Gastrocnemius medialis (tissue), 4 donors: Measurements from ENCODE around the gene NPHP1. TPM values are rescaled to one million over a fixed set of nuclear protein-coding genes. Genes with fewer than 3 reads are reported as not detected.
"Not testable (repeated sequence)": the region's sequence is repeated elsewhere in the genome, so short reads cannot be mapped to it uniquely, and the experiment has no call there.

Experiments used
- ATAC-seq, 2 donors: fragments of 150-250 bp; one replicate each; pipeline ENCODE4 v1.9.1; 2016
- DNase-seq, 2 donors: peaks; one replicate each; pipeline ENCODE4 v3.0.0-alpha.2; 2019
- H3K27ac ChIP-seq, 4 donors: fragments of 200-600 bp; sonication (generic); 1 replicate in 1 of 4; 2 replicates in 3 of 4; pipeline ENCODE4 v1.5.1; 2016 to 2018; ENCODE audit warnings: mild to moderate bottlenecking in 2 of 4, moderate library complexity in 1 of 4
- H3K27me3 ChIP-seq, 3 donors: fragments of 200-600 bp; sonication (generic) in 2 of 3; 1 replicate in 1 of 3; 2 replicates in 2 of 3; pipeline versions ENCODE4 v1.5.1 to v1.6.0; 2016 to 2019; ENCODE audit warnings: mild to moderate bottlenecking in 1 of 3, moderate library complexity in 1 of 3
- H3K36me3 ChIP-seq, 2 donors: fragments of 200-600 bp; sonication (generic) in 1 of 2; one replicate each; pipeline ENCODE4 v1.5.1; 2017 to 2018
- H3K4me1 ChIP-seq, 2 donors: fragments of 200-600 bp; sonication (generic) in 1 of 2; one replicate each; pipeline ENCODE4 v1.5.1; 2016 to 2017; ENCODE audit warnings: mild to moderate bottlenecking in 2 of 2
- H3K4me3 ChIP-seq, 4 donors: fragments of 200-600 bp; sonication (generic) in 3 of 4; 1 replicate in 1 of 4; 2 replicates in 3 of 4; pipeline ENCODE4 v1.5.1; 2016 to 2019; ENCODE audit warnings: mild to moderate bottlenecking in 2 of 4
- H3K9me3 ChIP-seq, 3 donors: fragments of 200-600 bp; sonication (generic) in 2 of 3; 1 replicate in 1 of 3; 2 replicates in 2 of 3; pipeline ENCODE4 v1.5.1; 2016 to 2019
- CTCF ChIP-seq, 5 experiments: fragments of 450-650 bp in 3 of 5; fragments of 200-600 bp in 2 of 5; sonication (generic) in 2 of 5; IDR thresholded peaks in 4 of 5; conservative IDR thresholded peaks in 1 of 5; 1 replicate in 4 of 5; 2 replicates in 1 of 5; pipeline ENCODE4 v1.5.1; 2016 to 2019; ENCODE audit warnings: antibody characterized with exemption in 5 of 5, mild to moderate bottlenecking in 3 of 5, moderate library complexity in 3 of 5
- POLR2A ChIP-seq, 2 donors: fragments of 450-650 bp; IDR thresholded peaks; one replicate each; pipeline ENCODE4 v1.6.1; 2017; ENCODE audit warnings: antibody characterized with exemption in 2 of 2, mild to moderate bottlenecking in 2 of 2, moderate library complexity in 2 of 2
- in situ Hi-C, 4 donors: fragments of 200-750 bp; cut with MboI; loops; one replicate each; pipeline versions ENCODE4 v1.15.0 to v1.8.0; 2017; ENCODE audit warnings: low sequenced_read_pairs in 4 of 4
- intact Hi-C: fragments of 100-400 bp; cut with DNase I; formaldehyde crosslinking; loops from one replicate; pipeline ENCODE4 v1.15.1; 2023; ENCODE audit warnings: low total_unique reads
- total RNA-seq, 4 donors: library from RNA; depleted of rRNA; stranded (reverse); fragments of >200 nt; gene quantifications; one replicate each; pipeline versions ENCODE4 v1.1.0 to v1.2.3, GENCODE V29; 2016

Gene NPHP1
- 10 to 100 TPM in 1 of 4 donors, 1 to 10 TPM in 3; 3.8 to 10.3 (median 4.6) TPM for total RNA-seq

DNA sequence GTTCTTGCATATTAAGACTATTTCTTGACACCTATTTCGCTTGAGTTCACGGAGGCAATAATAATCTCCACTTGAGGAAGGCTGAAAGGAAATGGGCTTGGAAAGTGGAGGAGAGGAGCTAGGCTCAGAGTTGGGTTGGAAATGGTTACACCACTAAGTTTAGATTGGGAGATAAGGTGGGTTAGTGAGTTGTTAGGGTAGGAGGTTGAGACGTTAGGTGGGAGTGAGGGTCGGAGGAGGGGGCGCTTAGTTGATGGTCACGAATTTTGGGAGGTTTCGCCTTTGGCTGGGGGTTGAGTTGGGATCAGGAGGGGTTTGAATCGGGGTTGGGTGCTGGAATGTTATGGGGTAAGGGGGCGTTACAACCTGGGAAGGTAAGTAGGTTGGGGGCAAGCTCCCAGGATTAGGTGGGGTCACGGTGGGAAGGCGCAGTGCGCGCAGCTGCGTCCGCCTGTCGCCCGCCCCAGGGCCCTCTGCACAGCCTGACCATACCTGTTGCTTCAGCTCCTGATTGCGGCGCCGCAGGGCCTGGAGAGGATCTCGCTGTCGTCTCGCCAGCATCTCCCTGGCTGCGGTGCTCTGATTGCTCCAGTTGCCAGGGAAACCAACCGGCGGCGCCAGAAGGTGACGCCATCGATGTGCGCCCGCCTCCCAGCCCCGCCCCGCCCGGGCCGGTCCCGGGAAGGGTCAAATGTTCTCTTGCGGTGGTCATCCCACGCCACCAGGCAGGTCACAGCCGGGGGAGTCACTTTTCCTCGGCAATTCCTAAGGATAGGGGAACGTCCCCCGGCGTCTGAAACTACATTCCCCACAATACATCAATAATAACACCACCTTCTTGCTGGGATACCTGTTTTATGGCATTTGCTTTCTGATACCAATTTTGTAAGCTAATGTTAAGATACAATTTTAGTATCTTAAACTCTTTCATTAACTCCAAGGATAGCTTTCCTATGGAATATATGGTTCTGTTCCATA is at the start of gene NPHP1:
Gene NPHP1, minus strand, starts transcription at position 606 of the 978 bp plus-strand sequence. Its CDS starts 45 bp downstream, at position 561.
- peak within 1 kb of the TSS; percentile 76 to 94 (median 86) for H3K27ac ChIP-seq
- in situ Hi-C loops = no loop called here
- peaks cover 16 to 38% of the 10 kb centered on the region in 2 donors for H3K4me1 ChIP-seq

GRCh38 chr2:110248081-110248795 is 43.4 kb upstream of the NPHP1 start:
- DNase-seq, ATAC-seq, intact Hi-C loops: not testable (repeated sequence)

More for the DNA sequence above, at the start of gene NPHP1:
- intact Hi-C loops = loop anchor here (1.0 kb wide), 1 partner anchor 34 kb away; no protein-coding TSS in a partner anchor
- peak; percentile 80 to 84 for ATAC-seq
- TF ChIP-seq POLR2A (IDR thresholded peaks at IDR 0.05) (peak; percentile 84 to 88), CTCF (IDR thresholded peaks at IDR 0.05 in 4 of 5, conservative IDR thresholded peaks at IDR 0.05 in 1 of 5) (peak in 1 of 5 experiments; percentile 45)
- H3K27me3 ChIP-seq = no peaks in the 10 kb centered on the region
- H3K4me3 ChIP-seq = peak within 1 kb of the TSS; percentile 65 to 79 (median 70)
- peaks cover 0 to 7% of the 10 kb centered on the region in 2 donors for H3K36me3 ChIP-seq
- peak; percentile 77 to 91 for DNase-seq
- no peaks in the 10 kb centered on the region for H3K9me3 ChIP-seq

DNA sequence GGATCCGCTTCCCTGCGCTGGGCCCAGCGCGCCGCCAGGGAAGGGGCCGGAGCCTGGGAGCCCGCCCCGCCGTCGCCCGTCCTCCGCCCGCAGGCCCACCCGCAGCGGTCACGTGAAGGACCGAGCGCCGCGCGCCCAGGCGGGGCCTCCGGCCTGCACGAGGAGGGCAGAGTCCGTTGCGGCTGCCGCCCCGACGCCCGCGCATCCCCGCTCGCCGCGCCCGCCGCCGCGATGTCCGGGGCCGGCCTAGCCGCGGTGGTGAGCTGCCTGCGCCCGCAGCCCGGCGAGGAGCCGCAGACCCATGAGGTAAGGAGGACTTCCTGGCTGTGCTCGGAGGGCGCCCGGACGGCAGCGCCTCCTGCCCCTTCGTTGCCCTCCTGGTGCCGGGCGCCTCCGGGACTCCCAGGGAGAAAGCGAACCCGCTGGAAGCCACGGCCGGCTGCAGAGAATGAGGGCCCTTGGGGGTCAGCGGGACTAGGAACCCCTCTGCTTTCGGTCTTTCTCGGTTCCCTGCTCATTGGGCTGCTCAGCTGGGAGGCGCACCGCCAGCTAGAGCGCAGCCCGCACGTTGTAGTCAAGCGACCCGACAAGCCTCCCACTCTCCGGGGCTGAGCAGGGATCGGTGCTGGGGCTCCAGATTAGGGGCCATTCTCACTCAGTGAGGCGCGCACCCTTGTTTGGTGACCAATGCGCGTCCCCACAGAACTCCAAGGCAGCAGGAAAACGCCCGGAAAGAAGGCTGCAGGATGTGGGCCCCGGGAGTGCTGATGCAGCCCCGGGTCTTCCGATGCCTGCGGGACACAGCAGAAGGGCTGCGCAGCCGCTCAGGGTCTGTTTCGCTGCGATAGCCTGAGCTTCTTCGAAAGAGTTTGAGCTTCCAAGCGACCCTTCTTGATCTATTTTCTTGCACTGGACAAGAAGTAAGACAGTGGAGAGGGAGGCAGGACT is 40.9 kb upstream of the NPHP1 start:
- DNase-seq, H3K36me3 ChIP-seq, H3K4me3 ChIP-seq, intact Hi-C loops, H3K27ac ChIP-seq, ATAC-seq, in situ Hi-C loops, H3K9me3 ChIP-seq, H3K27me3 ChIP-seq, H3K4me1 ChIP-seq: not testable (repeated sequence)

More at GRCh38 chr2:110248081-110248795, 43.4 kb upstream of the NPHP1 start:
- in situ Hi-C loops, H3K4me3 ChIP-seq, H3K27me3 ChIP-seq, H3K27ac ChIP-seq, H3K9me3 ChIP-seq, H3K36me3 ChIP-seq, H3K4me1 ChIP-seq: not testable (repeated sequence)

DNA sequence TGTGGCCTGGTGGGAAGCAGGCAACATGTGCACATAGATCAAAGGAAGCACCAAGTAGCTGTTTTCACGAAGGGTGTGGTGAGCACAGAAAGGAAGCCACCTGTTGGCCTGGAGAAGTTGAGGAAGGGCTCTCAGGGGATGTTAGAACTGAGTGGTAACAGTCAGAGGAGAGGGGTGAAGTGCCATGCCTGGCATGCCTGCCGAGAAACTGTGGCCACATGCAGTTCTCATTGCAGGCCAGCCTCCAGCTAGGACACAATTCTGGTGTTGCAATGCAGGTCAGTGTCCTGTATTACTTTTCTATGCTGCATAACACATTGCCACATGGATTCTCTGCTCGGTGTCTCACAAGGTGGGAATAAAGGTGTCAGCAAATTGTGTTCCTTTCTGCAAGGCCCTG is 38.5 kb upstream of the NPHP1 start:
- H3K27me3 ChIP-seq, H3K4me1 ChIP-seq, H3K9me3 ChIP-seq, intact Hi-C loops, H3K4me3 ChIP-seq, H3K36me3 ChIP-seq, DNase-seq, in situ Hi-C loops, H3K27ac ChIP-seq: not testable (repeated sequence)
- ATAC-seq = peak; percentile 88 to 98

DNA sequence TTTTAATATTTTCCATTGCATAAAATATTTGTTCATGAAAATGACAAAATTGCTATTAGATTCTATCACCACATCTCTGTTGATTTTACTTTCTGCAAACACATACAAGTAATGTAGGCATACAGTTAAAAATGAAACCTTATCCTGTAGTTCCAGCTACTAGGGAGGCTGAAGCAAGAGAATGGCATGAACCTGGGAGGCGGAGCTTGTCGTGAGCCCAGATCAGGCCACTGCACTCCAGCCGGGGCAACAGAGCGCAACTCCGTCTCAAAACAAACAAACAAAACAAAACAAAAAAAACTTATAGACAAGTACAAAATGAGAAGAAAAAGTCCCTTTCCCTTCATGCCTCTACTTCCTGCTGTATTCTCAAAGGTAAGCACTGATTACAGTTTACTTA is 29.7 kb upstream of the NPHP1 start:
- H3K27ac ChIP-seq, DNase-seq, H3K4me1 ChIP-seq, H3K4me3 ChIP-seq, H3K9me3 ChIP-seq, intact Hi-C loops, H3K27me3 ChIP-seq, H3K36me3 ChIP-seq, in situ Hi-C loops: not testable (repeated sequence)
- peak in 1 of 2 donors; percentile 51 for ATAC-seq

GRCh38 chr2:110229886-110230285 is 25.1 kb upstream of the NPHP1 start:
- H3K9me3 ChIP-seq, DNase-seq, ATAC-seq, H3K4me1 ChIP-seq, H3K27me3 ChIP-seq, H3K36me3 ChIP-seq, in situ Hi-C loops, H3K27ac ChIP-seq, intact Hi-C loops, H3K4me3 ChIP-seq: not testable (repeated sequence)

DNA sequence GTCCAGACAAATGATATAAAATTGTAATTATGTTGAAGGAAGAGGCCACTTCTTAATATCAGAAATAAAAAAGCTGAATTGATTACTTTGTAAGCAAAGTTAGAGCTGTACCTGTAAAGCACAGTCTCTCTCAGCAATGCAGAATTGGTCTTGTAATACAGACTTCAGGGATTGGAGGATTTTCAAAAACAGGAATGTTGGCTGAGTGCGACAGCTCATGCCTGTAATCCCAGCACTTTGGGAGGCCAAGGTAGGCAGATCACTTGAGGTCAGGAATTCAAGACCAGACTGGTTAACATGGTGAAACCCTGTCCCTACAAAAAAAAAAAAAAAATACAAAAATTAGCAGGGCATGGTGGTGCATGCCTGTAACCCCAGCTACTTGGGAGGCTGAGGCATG is 17.8 kb upstream of the NPHP1 start:
- intact Hi-C loops, H3K9me3 ChIP-seq, H3K36me3 ChIP-seq, ATAC-seq, DNase-seq, H3K4me3 ChIP-seq, in situ Hi-C loops, H3K27ac ChIP-seq, H3K4me1 ChIP-seq, H3K27me3 ChIP-seq: not testable (repeated sequence)
